ENCODE results near the gene DENND1B. TPM values are rescaled to one million over a fixed set of nuclear protein-coding genes. Genes with fewer than 3 reads are reported as not detected.
A peak's percentile ranks its signal among the peaks of the same experiment; 100 is the strongest.

The DENND1B gene
- polyA plus RNA-seq, 1 experiment: 5.2 TPM

DNA sequence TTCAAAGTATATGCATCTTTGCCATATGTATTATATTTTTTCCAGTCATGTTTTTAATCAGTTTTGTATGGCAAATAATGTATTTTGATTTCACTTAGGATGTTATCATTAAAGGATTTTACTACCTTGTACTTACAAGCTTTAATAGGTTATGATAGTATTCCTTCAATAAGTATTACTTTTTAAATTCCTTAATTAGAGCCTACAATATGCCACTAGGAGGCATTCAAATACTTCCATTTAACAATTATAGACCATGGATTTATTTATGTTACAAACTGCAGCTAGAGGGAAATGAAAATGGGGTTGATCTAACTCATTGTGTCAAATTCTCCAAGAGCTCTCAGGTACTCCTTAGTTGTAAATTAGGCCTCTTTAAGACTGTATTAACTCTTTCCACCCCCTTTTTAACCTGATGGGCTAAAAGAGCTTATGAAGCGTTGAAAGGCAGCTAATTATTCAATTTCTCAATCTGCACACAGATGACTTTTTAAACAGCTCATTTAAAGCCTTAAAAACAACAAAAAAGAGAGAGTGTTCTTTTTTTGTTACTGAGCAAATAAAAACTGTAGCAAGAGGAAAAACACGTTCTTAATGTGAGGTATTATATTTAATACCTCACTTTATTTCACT lies 156.2 kb downstream of the DENND1B start:
- TF ChIP-seq, protein P1, sequence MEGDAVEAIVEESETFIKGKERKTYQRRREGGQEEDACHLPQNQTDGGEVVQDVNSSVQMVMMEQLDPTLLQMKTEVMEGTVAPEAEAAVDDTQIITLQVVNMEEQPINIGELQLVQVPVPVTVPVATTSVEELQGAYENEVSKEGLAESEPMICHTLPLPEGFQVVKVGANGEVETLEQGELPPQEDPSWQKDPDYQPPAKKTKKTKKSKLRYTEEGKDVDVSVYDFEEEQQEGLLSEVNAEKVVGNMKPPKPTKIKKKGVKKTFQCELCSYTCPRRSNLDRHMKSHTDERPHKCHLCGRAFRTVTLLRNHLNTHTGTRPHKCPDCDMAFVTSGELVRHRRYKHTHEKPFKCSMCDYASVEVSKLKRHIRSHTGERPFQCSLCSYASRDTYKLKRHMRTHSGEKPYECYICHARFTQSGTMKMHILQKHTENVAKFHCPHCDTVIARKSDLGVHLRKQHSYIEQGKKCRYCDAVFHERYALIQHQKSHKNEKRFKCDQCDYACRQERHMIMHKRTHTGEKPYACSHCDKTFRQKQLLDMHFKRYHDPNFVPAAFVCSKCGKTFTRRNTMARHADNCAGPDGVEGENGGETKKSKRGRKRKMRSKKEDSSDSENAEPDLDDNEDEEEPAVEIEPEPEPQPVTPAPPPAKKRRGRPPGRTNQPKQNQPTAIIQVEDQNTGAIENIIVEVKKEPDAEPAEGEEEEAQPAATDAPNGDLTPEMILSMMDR (IDR thresholded peaks at IDR 0.05; ENCODE audit: insufficient read depth, low read depth, low read length): peak; percentile 30; the same call in 1 of the 2 replicates
- H3K27me3 ChIP-seq (ENCODE audit: control insufficient read depth, insufficient read depth, low read length): no peaks in the 10 kb centered on the region
- CTCF ChIA-PET: interaction anchor here (0.6 to 2.7 kb wide), 12 partner anchors 31 to 711 kb away, joined by 3 to 27 read pairs (median 4); partner anchors contain the start of gene C1orf53
- no peak overlapping the region for H3K4me3 ChIP-seq (ENCODE audit: low read depth, low read length)
- no peaks in the 10 kb centered on the region for H3K36me3 ChIP-seq (ENCODE audit: control insufficient read depth, insufficient read depth, low read length)
- POLR2A ChIA-PET: no interaction called here
- peak; percentile 4 for DNase-seq (ENCODE audit: low read depth)

DNA sequence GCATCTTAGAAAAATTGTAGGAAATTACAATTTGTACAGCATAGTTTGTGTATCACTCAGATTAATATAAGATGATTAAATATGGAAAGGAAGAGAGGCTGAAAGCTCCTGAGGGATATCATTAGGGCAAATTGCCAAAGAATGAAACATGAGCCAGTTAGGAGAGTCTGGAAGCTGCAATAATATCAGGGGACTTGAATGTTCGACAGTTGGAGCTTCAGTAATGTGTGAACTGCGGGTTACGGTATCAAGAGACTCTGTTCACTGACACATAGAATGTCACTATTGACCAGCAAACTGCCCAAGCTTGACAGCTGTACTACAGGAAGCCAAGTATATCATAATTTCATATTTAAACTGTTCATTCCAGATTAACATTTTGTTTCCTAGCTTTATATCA lies 157.2 kb downstream of the DENND1B start:
- no peak for DNase-seq (ENCODE audit: low read depth)
- TF ChIP-seq, protein P1 (IDR thresholded peaks at IDR 0.05; ENCODE audit: insufficient read depth, low read depth, low read length): no peak
- CTCF ChIA-PET: interaction anchor here (0.8 to 2.7 kb wide), 6 partner anchors 247 to 300 kb away, joined by 4 to 27 read pairs (median 4); partner anchors contain the start of gene LHX9
- POLR2A ChIA-PET: no interaction called here
- no peak overlapping the region for H3K4me3 ChIP-seq (ENCODE audit: low read depth, low read length)
- H3K27me3 ChIP-seq (ENCODE audit: control insufficient read depth, insufficient read depth, low read length): no peaks in the 10 kb centered on the region
- no peaks in the 10 kb centered on the region for H3K36me3 ChIP-seq (ENCODE audit: control insufficient read depth, insufficient read depth, low read length)

DNA sequence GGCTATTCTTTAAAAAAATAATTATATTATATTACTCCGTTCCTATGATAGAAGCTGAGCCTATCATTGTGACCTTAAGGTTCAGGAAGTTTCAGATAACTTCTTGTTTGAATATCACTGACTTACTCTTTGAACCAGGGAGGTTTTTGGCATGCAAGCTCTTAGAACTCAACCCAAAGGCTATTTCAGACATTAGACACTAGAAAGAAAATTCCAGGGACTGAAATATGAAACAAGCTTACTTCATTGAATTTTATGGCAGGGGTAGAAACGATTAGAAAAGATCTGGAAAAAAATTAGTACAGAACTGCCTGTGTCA lies 159.6 kb downstream of the DENND1B start:
- POLR2A ChIA-PET: no interaction called here

DNA sequence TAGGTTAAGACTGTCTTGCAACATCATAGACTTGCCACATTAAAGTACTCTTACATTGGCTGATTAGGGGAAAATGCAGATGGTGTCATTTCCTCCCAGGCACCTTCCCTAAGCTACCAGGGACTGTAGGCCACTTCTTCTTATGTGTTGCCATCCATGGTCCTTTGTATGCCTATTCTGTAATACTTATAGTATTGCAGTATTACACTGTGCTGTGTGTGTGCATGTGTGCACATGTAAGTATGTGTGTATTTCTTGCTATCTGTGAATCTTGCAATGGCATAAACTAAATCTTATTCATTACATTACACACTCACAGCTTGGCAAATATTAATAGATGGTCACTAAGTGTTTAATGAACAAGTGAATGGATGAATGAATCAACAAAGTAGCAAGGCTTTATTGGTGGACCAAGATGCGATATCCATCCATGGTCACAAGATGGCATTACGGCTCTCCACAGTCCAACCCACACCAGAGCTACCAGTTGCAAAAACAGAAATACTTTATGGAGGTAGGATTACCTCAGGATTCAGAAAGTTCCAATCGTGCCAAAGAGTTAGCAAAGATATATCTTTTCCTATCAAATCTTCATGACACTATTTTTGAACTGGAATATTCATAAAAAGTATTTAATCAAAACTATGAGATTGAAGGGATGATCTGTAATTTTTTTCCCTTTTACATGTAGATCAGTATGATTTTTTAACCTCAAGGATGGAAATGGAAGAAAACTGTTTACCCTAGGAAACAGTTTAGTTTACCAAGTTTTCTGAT lies 160.2 kb downstream of the DENND1B start:
- ChIA-PET POLR2A (no interaction called here), CTCF (interaction anchor here (0.7 to 3.2 kb wide), 16 partner anchors 10 to 850 kb away, joined by 3 to 26 read pairs (median 4); no protein-coding TSS in a partner anchor)
- H3K36me3 ChIP-seq (ENCODE audit: control insufficient read depth, insufficient read depth, low read length): no peaks in the 10 kb centered on the region
- TF ChIP-seq, protein P1 (IDR thresholded peaks at IDR 0.05; ENCODE audit: insufficient read depth, low read depth, low read length): peak; percentile 75
- peak; percentile 1 for DNase-seq (ENCODE audit: low read depth)
- H3K4me3 ChIP-seq (ENCODE audit: low read depth, low read length): no peak overlapping the region
- no peaks in the 10 kb centered on the region for H3K27me3 ChIP-seq (ENCODE audit: control insufficient read depth, insufficient read depth, low read length)

More for the DNA sequence above, 159.6 kb downstream of the DENND1B start:
- H3K36me3 ChIP-seq (ENCODE audit: control insufficient read depth, insufficient read depth, low read length): no peaks in the 10 kb centered on the region
- TF ChIP-seq, protein P1 (IDR thresholded peaks at IDR 0.05; ENCODE audit: insufficient read depth, low read depth, low read length): no peak
- H3K4me3 ChIP-seq (ENCODE audit: low read depth, low read length): no peak overlapping the region
- CTCF ChIA-PET: interaction anchor here (0.7 to 3.2 kb wide), 14 partner anchors 13 to 850 kb away, joined by 3 to 26 read pairs (median 4); no protein-coding TSS in a partner anchor
- no peak for DNase-seq (ENCODE audit: low read depth)
- H3K27me3 ChIP-seq (ENCODE audit: control insufficient read depth, insufficient read depth, low read length): no peaks in the 10 kb centered on the region

DNA sequence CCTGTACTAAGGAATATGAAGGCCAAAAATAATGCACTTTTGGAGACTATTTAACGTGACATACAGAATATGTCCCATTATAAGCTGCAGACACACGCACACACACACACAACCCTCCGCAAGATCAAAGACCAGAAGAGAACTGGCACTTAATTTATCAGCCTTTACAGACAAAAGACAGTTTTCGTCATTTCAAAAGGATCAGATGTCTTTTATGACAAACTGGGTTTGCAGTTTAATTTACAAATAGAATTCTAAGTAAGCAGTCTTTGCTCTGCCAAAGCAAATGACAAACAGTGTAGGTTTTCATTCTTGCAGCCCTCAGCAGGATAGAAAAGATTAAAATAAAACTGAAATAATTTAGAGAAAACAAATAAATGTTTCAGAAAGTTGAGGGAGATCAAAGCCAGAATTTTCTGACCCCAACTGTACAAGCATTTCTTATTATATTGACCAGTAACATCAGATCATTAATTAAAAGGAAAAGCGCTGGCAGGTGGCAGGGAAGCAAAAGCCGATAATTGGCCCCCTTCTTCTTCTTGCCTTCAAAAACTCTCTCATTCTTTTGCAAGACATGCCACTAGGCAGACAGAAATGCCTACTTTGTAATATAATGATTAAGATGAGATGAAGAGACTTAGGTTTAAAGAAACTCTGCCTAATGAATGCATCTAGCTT lies 169.0 kb downstream of the DENND1B start:
- ChIA-PET CTCF (no interaction called here), POLR2A (no interaction called here)
- no peak for DNase-seq (ENCODE audit: low read depth)
- TF ChIP-seq, protein P1 (IDR thresholded peaks at IDR 0.05; ENCODE audit: insufficient read depth, low read depth, low read length): no peak
- H3K36me3 ChIP-seq (ENCODE audit: control insufficient read depth, insufficient read depth, low read length): no peaks in the 10 kb centered on the region
- no peaks in the 10 kb centered on the region for H3K27me3 ChIP-seq (ENCODE audit: control insufficient read depth, insufficient read depth, low read length)
- H3K4me3 ChIP-seq (ENCODE audit: low read depth, low read length): no peak overlapping the region

Data from BJ (cell line).